ENCODE results near the gene RMND5B. TPM values are rescaled to one million over a fixed set of nuclear protein-coding genes. Genes with fewer than 3 reads are reported as not detected.

Gene RMND5B
- total RNA-seq, 2 experiments from 2014 or later: 12.0 to 13.8 TPM

DNA sequence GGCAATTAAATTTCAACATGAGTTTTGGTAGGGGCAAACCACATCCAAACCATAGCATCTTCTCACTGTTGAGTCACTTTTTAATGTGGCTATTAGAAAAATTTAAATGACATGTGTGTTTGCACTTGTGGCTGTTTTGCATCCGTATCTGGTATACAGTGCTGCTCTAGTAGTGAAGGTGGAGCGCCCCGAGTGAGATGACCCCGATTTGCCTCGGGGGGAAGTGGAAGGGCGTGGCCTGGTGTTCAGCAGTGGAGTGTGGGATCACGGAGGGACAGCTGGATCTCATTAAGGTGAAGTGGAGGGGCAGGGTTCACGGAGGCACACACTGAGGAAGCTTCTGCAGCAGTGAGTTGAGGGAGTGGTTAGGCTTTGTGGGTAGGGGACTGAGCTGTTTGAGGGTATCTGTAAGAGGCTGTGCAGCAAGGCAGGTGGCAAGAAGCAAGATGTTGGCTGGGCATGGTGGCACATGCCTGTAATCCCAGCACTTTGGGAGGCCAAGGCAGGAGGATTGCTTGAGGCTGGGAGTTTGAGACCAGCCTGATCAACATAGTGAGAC, 62.5 kb downstream of the RMND5B start:
- Mint-ChIP-seq H3K4me1 (ENCODE audit: low read depth) (no peaks in the 10 kb centered on the region), H3K36me3 (ENCODE audit: low read depth) (no peaks in the 10 kb centered on the region), H3K27me3 (peaks cover 19% of the 10 kb centered on the region), H3K9me3 (no peaks in the 10 kb centered on the region), H3K4me3 (no peak overlapping the region), H3K27ac (no peak overlapping the region)
- Histone ChIP-seq H3K27me3 (ENCODE audit: control insufficient read depth in 1 of 2, insufficient read depth in 2 of 2, low read length in 2 of 2) (peaks cover 2 to 8% of the 10 kb centered on the region in 2 experiments), H3K27ac (ENCODE audit: low read depth in 1 of 2, low read length in 2 of 2) (no peak overlapping the region), H3K4me3 (ENCODE audit: low read length) (no peak overlapping the region), H3K9me3 (ENCODE audit: control insufficient read depth in 1 of 2, insufficient read depth in 1 of 2, low read length in 2 of 2) (no peaks in the 10 kb centered on the region), H3K36me3 (ENCODE audit: insufficient read depth, low read length) (no peaks in the 10 kb centered on the region), H3K4me1 (ENCODE audit: insufficient read depth, low read length) (peaks cover 14% of the 10 kb centered on the region)
- intact Hi-C loops (cut with DNase I, micrococcal nuclease): no loop called here
- ChIA-PET POLR2A (no interaction called here), CTCF (no interaction called here)
- no peak for ATAC-seq (ENCODE audit: poor library complexity)
- peak in 1 of 14 experiments; percentile 16 for DNase-seq
- TF ChIP-seq CTCF (IDR thresholded peaks at IDR 0.05): no peak

DNA sequence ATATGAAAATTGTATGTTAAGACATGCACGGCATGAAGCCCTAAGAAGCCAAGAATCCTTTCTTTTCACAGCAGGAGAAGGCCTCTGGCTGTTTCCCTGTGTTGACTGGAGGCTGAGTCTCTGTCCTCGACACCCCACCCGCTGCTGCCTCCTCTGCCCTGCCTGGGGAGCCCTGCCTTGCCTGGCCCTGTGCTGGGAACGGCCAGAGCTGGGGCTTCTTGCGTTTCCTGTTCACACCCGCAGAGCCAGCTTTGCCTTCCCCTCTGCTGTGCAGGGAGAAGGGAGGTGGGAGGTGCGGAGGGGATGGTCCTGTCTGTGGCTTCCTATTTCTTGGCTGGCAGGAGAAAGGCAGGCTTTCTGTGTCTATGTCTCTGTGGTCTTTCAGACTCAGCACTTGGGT, 63.2 kb downstream of the RMND5B start:
- TF ChIP-seq CTCF (IDR thresholded peaks at IDR 0.05): no peak
- ChIA-PET POLR2A (no interaction called here), CTCF (no interaction called here)
- no peaks in the 10 kb centered on the region for H3K36me3 ChIP-seq (ENCODE audit: insufficient read depth, low read length)
- peaks cover 2 to 5% of the 10 kb centered on the region in 2 experiments for H3K27me3 ChIP-seq (ENCODE audit: control insufficient read depth in 1 of 2, insufficient read depth in 2 of 2, low read length in 2 of 2)
- H3K4me3 ChIP-seq (ENCODE audit: low read length): no peak overlapping the region
- no peak overlapping the region for H3K4me3 Mint-ChIP-seq
- H3K36me3 Mint-ChIP-seq (ENCODE audit: low read depth): no peaks in the 10 kb centered on the region
- peaks cover 19% of the 10 kb centered on the region for H3K27me3 Mint-ChIP-seq
- peaks cover 14% of the 10 kb centered on the region for H3K4me1 ChIP-seq (ENCODE audit: insufficient read depth, low read length)
- H3K9me3 ChIP-seq (ENCODE audit: control insufficient read depth in 1 of 2, insufficient read depth in 1 of 2, low read length in 2 of 2): no peaks in the 10 kb centered on the region
- H3K4me1 Mint-ChIP-seq (ENCODE audit: low read depth): no peaks in the 10 kb centered on the region
- DNase-seq (no peak), ATAC-seq (ENCODE audit: poor library complexity) (no peak)
- no peaks in the 10 kb centered on the region for H3K9me3 Mint-ChIP-seq
- intact Hi-C loops (cut with DNase I, micrococcal nuclease): no loop called here
- H3K27ac Mint-ChIP-seq: no peak overlapping the region
- no peak overlapping the region for H3K27ac ChIP-seq (ENCODE audit: low read depth in 1 of 2, low read length in 2 of 2)

DNA sequence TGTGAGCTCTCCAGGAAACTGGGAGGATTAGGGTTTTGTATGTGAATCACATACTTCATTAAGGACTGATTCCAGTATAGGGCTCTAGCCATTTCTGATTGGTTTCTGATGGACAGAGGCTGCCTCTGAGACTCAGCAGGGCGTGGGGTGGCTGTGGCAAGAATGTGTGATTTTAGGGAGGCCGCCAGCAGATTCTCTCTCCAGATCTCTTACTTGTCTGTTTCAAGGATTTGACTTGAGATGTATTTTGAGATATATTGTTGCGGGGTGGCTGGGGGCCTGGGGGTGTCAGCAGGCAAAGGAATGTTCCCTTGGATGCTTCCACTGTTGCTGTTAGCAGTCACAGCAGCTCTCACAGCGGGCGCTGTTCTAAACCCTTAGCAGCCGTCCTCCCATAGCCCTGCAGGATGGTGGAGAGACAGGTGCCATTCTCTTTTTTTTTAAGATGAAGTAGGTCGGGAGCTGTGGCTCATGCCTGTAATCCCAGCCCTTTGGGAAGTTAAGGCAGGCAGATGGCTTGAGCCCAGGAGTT, 65.5 kb downstream of the RMND5B start:
- Mint-ChIP-seq H3K4me1 (ENCODE audit: low read depth) (no peaks in the 10 kb centered on the region), H3K27ac (no peak overlapping the region), H3K4me3 (no peak overlapping the region), H3K36me3 (ENCODE audit: low read depth) (no peaks in the 10 kb centered on the region), H3K9me3 (no peaks in the 10 kb centered on the region), H3K27me3 (peaks cover 14% of the 10 kb centered on the region)
- ATAC-seq (ENCODE audit: poor library complexity) (no peak), DNase-seq (no peak)
- ChIA-PET CTCF (no interaction called here), POLR2A (no interaction called here)
- Histone ChIP-seq H3K27me3 (ENCODE audit: control insufficient read depth in 1 of 2, insufficient read depth in 2 of 2, low read length in 2 of 2) (peaks cover 0 to 2% of the 10 kb centered on the region in 2 experiments), H3K4me1 (ENCODE audit: insufficient read depth, low read length) (peaks cover 14% of the 10 kb centered on the region), H3K9me3 (ENCODE audit: control insufficient read depth in 1 of 2, insufficient read depth in 1 of 2, low read length in 2 of 2) (no peaks in the 10 kb centered on the region), H3K27ac (ENCODE audit: low read depth in 1 of 2, low read length in 2 of 2) (no peak overlapping the region), H3K4me3 (ENCODE audit: low read length) (no peak overlapping the region), H3K36me3 (ENCODE audit: insufficient read depth, low read length) (no peaks in the 10 kb centered on the region)
- intact Hi-C loops (cut with DNase I, micrococcal nuclease): no loop called here
- no peak for TF ChIP-seq CTCF (IDR thresholded peaks at IDR 0.05)

Measured in CD4-positive, alpha-beta T cell (primary cell).